SU-DHL-6 (cell line): ENCODE measurements around the gene SLC25A13.

ENCODE experiments used
- CTCF ChIP-seq: fragments of 200-600 bp; sonication (generic); IDR thresholded peaks from one replicate; pipeline ENCODE4 v1.5.1; 2017; ENCODE audit warnings: antibody characterized with exemption, mild to moderate bottlenecking, low read length, moderate library complexity; ENCODE audit not compliant: insufficient read depth, poor library complexity, severe bottlenecking
- EZH2phosphoT487 ChIP-seq: fragments of 200-600 bp; sonication (generic), shearing (Covaris generic); conservative IDR thresholded peaks from 2 replicates; pipeline ENCODE4 v1.6.1; 2018; ENCODE audit warnings: mild to moderate bottlenecking, antibody characterized with exemption, low read length, moderate library complexity, mixed read lengths

GRCh38 chr7:96189129-96189820 lies 132.6 kb downstream of the SLC25A13 start:
- TF ChIP-seq CTCF (no peak), EZH2phosphoT487 (no peak)
